Activated naive CD8-positive, alpha-beta T cell treated with anti-CD3 and anti-CD28 coated beads, Interleukin-2, amount 10 ng/mL, durations not matched to agents 7 days and 5 days (primary cell): ENCODE measurements around the gene MSH3. TPM values are rescaled to one million over a fixed set of nuclear protein-coding genes. Genes with fewer than 3 reads are reported as not detected.
"Not testable (repeated sequence)": the region's sequence is repeated elsewhere in the genome, so short reads cannot be mapped to it uniquely, and the experiment has no call there.

Experiments
- ATAC-seq: fragments of 150-1000 bp; cut with Tn5 transposase; one replicate; pipeline ENCODE4 v1.10.0; 2021; ENCODE audit warnings: low read depth, moderate library complexity
- POLR2A ChIA-PET: fragments of 350-600 bp; sonication (Branson Sonifier 250); formaldehyde crosslinking; loops from one replicate; lab custom pipeline; 2021; ENCODE audit warnings: antibody characterized with exemption; lab: Charles Lee
- DNase-seq: peaks from one replicate; pipeline ENCODE4 v3.0.0; 2021
- H3K27ac Mint-ChIP-seq: one replicate; pipeline ENCODE4 v1.8.0; 2022; ENCODE audit warnings: mild to moderate bottlenecking, mixed read lengths
- H3K27me3 Mint-ChIP-seq: one replicate; pipeline ENCODE4 v1.8.0; 2022; ENCODE audit warnings: mild to moderate bottlenecking, moderate library complexity, mixed read lengths
- H3K36me3 Mint-ChIP-seq: one replicate; pipeline ENCODE4 v1.8.0; 2021; ENCODE audit warnings: mild to moderate bottlenecking, mixed read lengths
- H3K4me1 Mint-ChIP-seq: one replicate; pipeline ENCODE4 v1.8.0; 2021; ENCODE audit warnings: mixed read lengths
- H3K4me3 Mint-ChIP-seq: one replicate; pipeline ENCODE4 v1.8.0; 2022; ENCODE audit warnings: mild to moderate bottlenecking, moderate library complexity, mixed read lengths
- H3K9me3 Mint-ChIP-seq: one replicate; pipeline ENCODE4 v1.8.0; 2021; ENCODE audit warnings: mixed read lengths
- total RNA-seq, 2 experiments: library from RNA; stranded (reverse); gene quantifications; one replicate each; pipeline ENCODE4 v1.2.3, GENCODE V29; 2021

Gene MSH3
- total RNA-seq, 2 experiments from 2014 or later = 18.1 to 18.6 TPM

GRCh38 chr5:80870442-80870841 is 216.0 kb downstream of the MSH3 start:
- H3K4me3 Mint-ChIP-seq = no peak overlapping the region
- POLR2A ChIA-PET = interaction anchor here (0.6 kb wide), 1 partner anchor 47 kb away, joined by 3 read pairs; no protein-coding TSS in a partner anchor
- peaks cover 3% of the 10 kb centered on the region for H3K9me3 Mint-ChIP-seq
- H3K36me3 Mint-ChIP-seq = peaks cover 64% of the 10 kb centered on the region
- H3K27me3 Mint-ChIP-seq = no peaks in the 10 kb centered on the region
- H3K4me1 Mint-ChIP-seq = peaks cover 15% of the 10 kb centered on the region
- H3K27ac Mint-ChIP-seq = no peak overlapping the region
- DNase-seq (no peak), ATAC-seq (no peak)

- peaks cover 59% of the 10 kb centered on the region for H3K36me3 Mint-ChIP-seq
- ATAC-seq = no peak
- peaks cover 13% of the 10 kb centered on the region for H3K4me1 Mint-ChIP-seq
- H3K27me3 Mint-ChIP-seq = no peaks in the 10 kb centered on the region
- no peak overlapping the region for H3K27ac Mint-ChIP-seq
- no peak overlapping the region for H3K4me3 Mint-ChIP-seq
- POLR2A ChIA-PET = no interaction called here
- H3K9me3 Mint-ChIP-seq = peaks cover under 1% of the 10 kb centered on the region
- DNase-seq = no peak
Observed at GRCh38 chr5:80871541-80871961, 217.1 kb downstream of the MSH3 start.

GRCh38 chr5:80874162-80874561 is 219.7 kb downstream of the MSH3 start:
- Mint-ChIP-seq H3K27ac (no peak overlapping the region), H3K4me1 (no peaks in the 10 kb centered on the region), H3K36me3 (peaks cover 53% of the 10 kb centered on the region), H3K4me3 (no peak overlapping the region), H3K27me3 (no peaks in the 10 kb centered on the region), H3K9me3 (no peaks in the 10 kb centered on the region)
- POLR2A ChIA-PET = no interaction called here
- DNase-seq (no peak), ATAC-seq (no peak)

GRCh38 chr5:80877592-80877991 is 223.1 kb downstream of the MSH3 start:
- Mint-ChIP-seq H3K4me1 (no peaks in the 10 kb centered on the region), H3K36me3 (peaks cover 62% of the 10 kb centered on the region), H3K9me3 (no peaks in the 10 kb centered on the region), H3K4me3 (no peak overlapping the region), H3K27ac (no peak overlapping the region), H3K27me3 (no peaks in the 10 kb centered on the region)
- no peak for DNase-seq
- POLR2A ChIA-PET = no interaction called here
- no peak for ATAC-seq

GRCh38 chr5:80881726-80882125 is 227.3 kb downstream of the MSH3 start:
- H3K27ac Mint-ChIP-seq = no peak overlapping the region
- ATAC-seq (no peak), DNase-seq (no peak)
- peaks cover 47% of the 10 kb centered on the region for H3K36me3 Mint-ChIP-seq
- H3K4me3 Mint-ChIP-seq = no peak overlapping the region
- POLR2A ChIA-PET = no interaction called here
- peaks cover 6% of the 10 kb centered on the region for H3K4me1 Mint-ChIP-seq
- H3K27me3 Mint-ChIP-seq = no peaks in the 10 kb centered on the region
- no peaks in the 10 kb centered on the region for H3K9me3 Mint-ChIP-seq

- H3K27me3 Mint-ChIP-seq, H3K4me1 Mint-ChIP-seq, H3K9me3 Mint-ChIP-seq, DNase-seq, ATAC-seq, H3K4me3 Mint-ChIP-seq, POLR2A ChIA-PET, H3K27ac Mint-ChIP-seq: not testable (repeated sequence)
- H3K36me3 Mint-ChIP-seq = peaks cover 35% of the 10 kb centered on the region
Observed at GRCh38 chr5:80883390-80883789, 228.9 kb downstream of the MSH3 start.

GRCh38 chr5:80884086-80884813 is 229.8 kb downstream of the MSH3 start:
- H3K27me3 Mint-ChIP-seq = no peaks in the 10 kb centered on the region
- H3K27ac Mint-ChIP-seq = no peak overlapping the region
- no peaks in the 10 kb centered on the region for H3K9me3 Mint-ChIP-seq
- no peak for DNase-seq
- ATAC-seq = no peak
- H3K4me3 Mint-ChIP-seq = no peak overlapping the region
- peaks cover 6% of the 10 kb centered on the region for H3K4me1 Mint-ChIP-seq
- H3K36me3 Mint-ChIP-seq = peaks cover 31% of the 10 kb centered on the region
- POLR2A ChIA-PET = no interaction called here

GRCh38 chr5:80884929-80885328 is 230.5 kb downstream of the MSH3 start:
- peaks cover 27% of the 10 kb centered on the region for H3K36me3 Mint-ChIP-seq
- POLR2A ChIA-PET = no interaction called here
- no peaks in the 10 kb centered on the region for H3K27me3 Mint-ChIP-seq
- no peak overlapping the region for H3K4me3 Mint-ChIP-seq
- no peak overlapping the region for H3K27ac Mint-ChIP-seq
- DNase-seq (no peak), ATAC-seq (no peak)
- H3K4me1 Mint-ChIP-seq = peaks cover 6% of the 10 kb centered on the region
- no peaks in the 10 kb centered on the region for H3K9me3 Mint-ChIP-seq

GRCh38 chr5:80885396-80886000 is 231.0 kb downstream of the MSH3 start:
- H3K9me3 Mint-ChIP-seq = peaks cover under 1% of the 10 kb centered on the region
- H3K4me3 Mint-ChIP-seq = no peak overlapping the region
- DNase-seq = no peak
- peaks cover 6% of the 10 kb centered on the region for H3K4me1 Mint-ChIP-seq
- POLR2A ChIA-PET = no interaction called here
- no peak for ATAC-seq
- no peak overlapping the region for H3K27ac Mint-ChIP-seq
- no peaks in the 10 kb centered on the region for H3K27me3 Mint-ChIP-seq
- peaks cover 26% of the 10 kb centered on the region for H3K36me3 Mint-ChIP-seq

- ATAC-seq = no peak
- Mint-ChIP-seq H3K27me3 (no peaks in the 10 kb centered on the region), H3K27ac (no peak overlapping the region), H3K36me3 (peaks cover 26% of the 10 kb centered on the region), H3K4me3 (no peak overlapping the region), H3K4me1 (no peaks in the 10 kb centered on the region), H3K9me3 (peaks cover 4% of the 10 kb centered on the region)
- POLR2A ChIA-PET = no interaction called here
- no peak for DNase-seq
Observed at GRCh38 chr5:80894083-80894482, 239.6 kb downstream of the MSH3 start.

GRCh38 chr5:80895523-80895922 is 241.1 kb downstream of the MSH3 start:
- ATAC-seq (no peak), DNase-seq (no peak)
- Mint-ChIP-seq H3K27me3 (no peaks in the 10 kb centered on the region), H3K4me1 (no peaks in the 10 kb centered on the region), H3K27ac (no peak overlapping the region), H3K9me3 (peaks cover 4% of the 10 kb centered on the region), H3K4me3 (no peak overlapping the region), H3K36me3 (peaks cover 22% of the 10 kb centered on the region)
- POLR2A ChIA-PET = no interaction called here

GRCh38 chr5:80902624-80903023 is 248.2 kb downstream of the MSH3 start:
- H3K36me3 Mint-ChIP-seq = peaks cover 18% of the 10 kb centered on the region
- ATAC-seq, H3K9me3 Mint-ChIP-seq, POLR2A ChIA-PET, DNase-seq, H3K4me1 Mint-ChIP-seq, H3K4me3 Mint-ChIP-seq, H3K27ac Mint-ChIP-seq, H3K27me3 Mint-ChIP-seq: not testable (repeated sequence)

GRCh38 chr5:80904533-80905187 is 250.2 kb downstream of the MSH3 start:
- DNase-seq (no peak), ATAC-seq (no peak)
- POLR2A ChIA-PET = no interaction called here
- Mint-ChIP-seq H3K9me3 (peaks cover 6% of the 10 kb centered on the region), H3K27ac (no peak overlapping the region), H3K27me3 (peaks cover 2% of the 10 kb centered on the region), H3K4me1 (no peaks in the 10 kb centered on the region), H3K4me3 (no peak overlapping the region), H3K36me3 (peaks cover 18% of the 10 kb centered on the region)

GRCh38 chr5:80905405-80905804 is 251.0 kb downstream of the MSH3 start:
- Mint-ChIP-seq H3K9me3 (peaks cover 6% of the 10 kb centered on the region), H3K27ac (no peak overlapping the region), H3K4me1 (no peaks in the 10 kb centered on the region), H3K36me3 (peaks cover 18% of the 10 kb centered on the region), H3K4me3 (no peak overlapping the region), H3K27me3 (peaks cover 2% of the 10 kb centered on the region)
- DNase-seq = no peak
- no peak for ATAC-seq
- POLR2A ChIA-PET = no interaction called here
